Upper lobe of left lung (tissue), 6 donors: Measurements from ENCODE around the gene PRKCE. TPM values are rescaled to one million over a fixed set of nuclear protein-coding genes. Genes with fewer than 3 reads are reported as not detected.
A peak's percentile ranks its signal among the peaks of the same experiment; 100 is the strongest.

Source experiments
- ATAC-seq, 2 donors: fragments of 200-7000 bp; cut with Tn5 transposase; one replicate each; pipeline ENCODE4 v1.9.1; 2022; ENCODE audit warnings: mild to moderate bottlenecking in 2 of 2, moderate library complexity in 2 of 2; ENCODE audit not compliant: low FRiP score in 2 of 2
- DNase-seq, 2 donors: peaks; one replicate each; pipeline ENCODE4 v3.0.0-alpha.2; 2019 to 2020
- H3K27ac ChIP-seq, 4 donors: fragments of 200-600 bp; sonication (generic); one replicate each; pipeline ENCODE4 v1.5.1; 2016 to 2019
- H3K27me3 ChIP-seq, 4 donors: fragments of 200-600 bp; sonication (generic); one replicate each; pipeline ENCODE4 v1.5.1; 2017 to 2019
- H3K36me3 ChIP-seq, 4 donors: fragments of 200-600 bp; sonication (generic); one replicate each; pipeline ENCODE4 v1.5.1; 2016 to 2019
- H3K4me1 ChIP-seq, 4 donors: fragments of 200-600 bp; sonication (generic); one replicate each; pipeline ENCODE4 v1.5.1; 2018 to 2019
- H3K4me3 ChIP-seq, 4 donors: fragments of 200-600 bp; sonication (generic); one replicate each; pipeline ENCODE4 v1.5.1; 2017 to 2019; ENCODE audit warnings: mild to moderate bottlenecking in 2 of 4, moderate library complexity in 1 of 4
- H3K9me3 ChIP-seq, 4 donors: fragments of 200-600 bp; sonication (generic); one replicate each; pipeline ENCODE4 v1.5.1; 2018 to 2019
- EP300 ChIP-seq, 4 donors: sonication (generic); formaldehyde crosslinking; IDR thresholded peaks; one replicate each; pipeline ENCODE4 v1.5.1; 2017; ENCODE audit warnings: antibody characterized with exemption in 4 of 4, control low read depth in 2 of 4
- POLR2A ChIP-seq, 4 donors: fragments of 450-650 bp; IDR thresholded peaks; one replicate each; pipeline ENCODE4 v1.5.1; 2016 to 2017; ENCODE audit warnings: antibody characterized with exemption in 4 of 4, mild to moderate bottlenecking in 2 of 4
- POLR2AphosphoS5 ChIP-seq, 2 donors: sonication (generic); formaldehyde crosslinking; IDR thresholded peaks; one replicate each; pipeline ENCODE4 v1.5.1; 2017; ENCODE audit warnings: antibody characterized with exemption in 2 of 2
- WGBS, 2 donors: methylation state at CpG; one replicate each; pipeline ENCODE4 v1.1.5; 2017 to 2018; 5-methylcytosine and 5-hydroxymethylcytosine counted together
- total RNA-seq, 6 donors: library from RNA; depleted of rRNA in 4 of 6; stranded (reverse); fragments of >200 nt in 4 of 6; gene quantifications; one replicate each; pipeline versions ENCODE4 v1.1.0 to v1.2.1, GENCODE V29; 2016 to 2021
- TF ChIP-seq, protein P1 (sequence below), 6 experiments: fragments of 450-650 bp in 4 of 6; fragments of 200-600 bp in 2 of 6; sonication (generic) in 2 of 6; IDR thresholded peaks; one replicate each; pipeline ENCODE4 v1.5.1; 2016 to 2019; ENCODE audit warnings: antibody characterized with exemption in 6 of 6
- donor health status: DM: no; HTN: no; CAD: no; lungs with moderate emphysema.
- donor health status: DM: no; HTN: yes; CAD: no; lungs with severe emphysema.

PRKCE gene
- total RNA-seq, 6 donors from 2014 or later, result 54.9 to 124 (median 75.6) TPM

DNA sequence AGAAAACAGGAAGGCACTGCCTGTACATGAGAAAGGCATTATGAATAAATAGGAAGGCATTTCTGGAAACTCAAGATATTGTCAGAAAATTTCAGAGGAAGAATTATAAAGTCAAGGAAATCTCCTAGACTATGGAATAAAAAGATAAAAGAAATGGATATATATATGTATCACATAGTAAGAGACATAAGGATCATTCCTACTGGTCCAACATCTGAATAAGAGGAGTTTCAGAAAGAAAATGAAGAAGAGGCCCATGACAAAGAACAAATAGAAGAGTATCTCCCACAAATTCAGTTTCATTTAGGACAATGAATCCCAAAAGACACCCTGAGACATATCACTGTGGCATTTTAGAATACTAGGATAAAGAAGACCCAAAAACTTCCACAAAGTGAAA is 178.8 kb downstream of the PRKCE start:
- Histone ChIP-seq H3K27me3 (no peaks in the 10 kb centered on the region), H3K4me1 (peaks cover 3 to 22% (median 12%) of the 10 kb centered on the region in 4 donors), H3K36me3 (no peaks in the 10 kb centered on the region), H3K9me3 (peaks cover 5 to 12% (median 7%) of the 10 kb centered on the region in 4 donors), H3K27ac (no peak overlapping the region), H3K4me3 (no peak overlapping the region)
- TF ChIP-seq POLR2A (IDR thresholded peaks at IDR 0.05) (no peak), POLR2AphosphoS5 (IDR thresholded peaks at IDR 0.05) (no peak), EP300 (IDR thresholded peaks at IDR 0.05) (no peak)
- TF ChIP-seq, protein P1, sequence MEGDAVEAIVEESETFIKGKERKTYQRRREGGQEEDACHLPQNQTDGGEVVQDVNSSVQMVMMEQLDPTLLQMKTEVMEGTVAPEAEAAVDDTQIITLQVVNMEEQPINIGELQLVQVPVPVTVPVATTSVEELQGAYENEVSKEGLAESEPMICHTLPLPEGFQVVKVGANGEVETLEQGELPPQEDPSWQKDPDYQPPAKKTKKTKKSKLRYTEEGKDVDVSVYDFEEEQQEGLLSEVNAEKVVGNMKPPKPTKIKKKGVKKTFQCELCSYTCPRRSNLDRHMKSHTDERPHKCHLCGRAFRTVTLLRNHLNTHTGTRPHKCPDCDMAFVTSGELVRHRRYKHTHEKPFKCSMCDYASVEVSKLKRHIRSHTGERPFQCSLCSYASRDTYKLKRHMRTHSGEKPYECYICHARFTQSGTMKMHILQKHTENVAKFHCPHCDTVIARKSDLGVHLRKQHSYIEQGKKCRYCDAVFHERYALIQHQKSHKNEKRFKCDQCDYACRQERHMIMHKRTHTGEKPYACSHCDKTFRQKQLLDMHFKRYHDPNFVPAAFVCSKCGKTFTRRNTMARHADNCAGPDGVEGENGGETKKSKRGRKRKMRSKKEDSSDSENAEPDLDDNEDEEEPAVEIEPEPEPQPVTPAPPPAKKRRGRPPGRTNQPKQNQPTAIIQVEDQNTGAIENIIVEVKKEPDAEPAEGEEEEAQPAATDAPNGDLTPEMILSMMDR (IDR thresholded peaks at IDR 0.05), result no peak
- DNase-seq (no peak), ATAC-seq (no peak)

DNA sequence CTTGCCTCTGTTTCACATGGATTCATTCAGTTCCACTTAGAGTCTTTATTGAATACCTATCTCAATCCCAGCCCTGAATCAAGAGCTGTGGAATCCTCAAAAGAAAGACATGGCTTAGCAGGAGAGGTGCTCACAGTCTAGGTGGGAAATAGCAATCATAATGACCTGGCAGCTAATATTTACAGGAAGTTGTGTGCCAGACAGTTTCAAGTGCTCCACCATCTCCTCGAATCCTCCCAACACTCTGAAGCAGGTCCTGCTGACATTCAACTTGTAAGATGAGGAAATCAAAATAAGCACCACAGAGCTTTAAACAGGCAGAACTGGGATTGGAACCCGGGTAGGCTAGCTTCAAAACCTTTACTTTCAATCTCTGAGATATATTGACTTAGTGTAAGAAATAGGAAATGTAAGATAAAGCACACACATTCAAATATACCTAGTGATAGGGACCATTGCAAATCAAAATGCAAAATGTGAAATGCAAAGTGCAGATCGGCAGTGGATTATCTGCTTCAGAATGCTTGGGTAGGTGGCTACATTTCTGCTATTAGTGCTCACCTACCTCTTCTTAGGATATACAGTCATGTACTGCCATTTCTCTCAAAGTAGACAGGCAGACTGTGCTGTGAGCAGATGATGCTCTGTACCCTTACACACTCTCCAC is 182.0 kb downstream of the PRKCE start:
- H3K27me3 ChIP-seq, result no peaks in the 10 kb centered on the region
- peaks cover 5 to 16% (median 10%) of the 10 kb centered on the region in 4 donors for H3K4me1 ChIP-seq
- no peak for TF ChIP-seq EP300 (IDR thresholded peaks at IDR 0.05)
- no peak for TF ChIP-seq POLR2AphosphoS5 (IDR thresholded peaks at IDR 0.05)
- TF ChIP-seq, protein P1 (IDR thresholded peaks at IDR 0.05), result no peak
- no peak for TF ChIP-seq POLR2A (IDR thresholded peaks at IDR 0.05)
- H3K36me3 ChIP-seq, result no peaks in the 10 kb centered on the region
- peaks cover 5 to 12% (median 7%) of the 10 kb centered on the region in 4 donors for H3K9me3 ChIP-seq
- H3K27ac ChIP-seq, result no peak overlapping the region
- ATAC-seq, result no peak
- H3K4me3 ChIP-seq, result no peak overlapping the region
- DNase-seq, result no peak
- 55 to 59% methylated on average over 3 of the region's 3 CpGs for WGBS, 2 donors

DNA sequence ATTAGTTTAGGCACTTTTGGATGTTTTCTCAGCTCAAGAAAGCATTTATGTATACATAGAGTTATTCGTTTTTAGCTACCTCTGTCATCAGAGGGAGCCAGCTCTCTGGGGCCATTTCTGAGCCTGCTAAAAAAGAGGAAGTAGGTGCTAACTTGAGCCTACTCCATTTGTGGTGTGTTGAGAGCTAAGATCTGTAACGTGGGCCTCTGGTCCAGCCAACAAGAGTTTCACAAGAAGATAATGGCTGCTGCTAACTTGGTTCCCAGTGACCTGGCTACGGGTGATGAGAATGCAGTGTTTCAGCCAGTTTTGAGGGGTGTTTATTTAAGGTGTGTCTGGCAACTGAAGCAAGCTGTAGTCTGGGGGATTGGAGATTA is 182.5 kb downstream of the PRKCE start:
- no peaks in the 10 kb centered on the region for H3K36me3 ChIP-seq
- H3K4me1 ChIP-seq, result peaks cover 5 to 16% (median 10%) of the 10 kb centered on the region in 4 donors
- 29 to 56% methylated on average over 3 of the region's 3 CpGs for WGBS, 2 donors
- H3K4me3 ChIP-seq, result no peak overlapping the region
- no peak overlapping the region for H3K27ac ChIP-seq
- TF ChIP-seq POLR2A (IDR thresholded peaks at IDR 0.05) (no peak), POLR2AphosphoS5 (IDR thresholded peaks at IDR 0.05) (no peak), EP300 (IDR thresholded peaks at IDR 0.05) (no peak)
- TF ChIP-seq, protein P1 (IDR thresholded peaks at IDR 0.05), result no peak
- ATAC-seq (peak in 1 of 2 donors; percentile 55), DNase-seq (no peak)
- H3K9me3 ChIP-seq, result peaks cover 5 to 12% (median 7%) of the 10 kb centered on the region in 4 donors
- no peaks in the 10 kb centered on the region for H3K27me3 ChIP-seq

DNA sequence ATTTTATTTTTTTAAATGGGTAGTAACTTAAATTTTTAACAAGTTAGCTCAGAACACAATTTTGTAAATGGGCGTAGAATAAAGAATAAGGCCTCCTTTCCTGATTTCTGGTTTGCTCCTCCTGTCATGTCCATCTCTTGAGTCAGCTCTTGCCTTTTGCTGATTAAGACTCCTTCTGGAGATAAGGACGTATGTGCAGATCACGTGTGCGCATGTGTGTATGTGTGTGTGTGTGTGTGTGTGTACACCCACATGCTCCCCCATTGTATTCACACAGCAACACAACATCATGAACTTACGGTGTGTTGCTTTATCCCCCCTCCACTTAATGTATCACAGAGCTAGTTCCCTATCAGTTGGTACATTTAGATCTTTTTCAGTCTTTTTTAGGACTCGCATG is 182.9 kb downstream of the PRKCE start:
- Histone ChIP-seq H3K27me3 (no peaks in the 10 kb centered on the region), H3K27ac (no peak overlapping the region), H3K36me3 (no peaks in the 10 kb centered on the region), H3K4me1 (peaks cover 9 to 16% (median 10%) of the 10 kb centered on the region in 4 donors), H3K4me3 (no peak overlapping the region), H3K9me3 (peaks cover 5 to 12% (median 7%) of the 10 kb centered on the region in 4 donors)
- no peak for TF ChIP-seq EP300 (IDR thresholded peaks at IDR 0.05)
- TF ChIP-seq POLR2AphosphoS5 (IDR thresholded peaks at IDR 0.05), result no peak
- no peak for TF ChIP-seq POLR2A (IDR thresholded peaks at IDR 0.05)
- TF ChIP-seq, protein P1 (IDR thresholded peaks at IDR 0.05), result no peak
- 92 to 94% methylated on average over 6 of the region's 6 CpGs for WGBS, 2 donors
- DNase-seq (no peak), ATAC-seq (no peak)

DNA sequence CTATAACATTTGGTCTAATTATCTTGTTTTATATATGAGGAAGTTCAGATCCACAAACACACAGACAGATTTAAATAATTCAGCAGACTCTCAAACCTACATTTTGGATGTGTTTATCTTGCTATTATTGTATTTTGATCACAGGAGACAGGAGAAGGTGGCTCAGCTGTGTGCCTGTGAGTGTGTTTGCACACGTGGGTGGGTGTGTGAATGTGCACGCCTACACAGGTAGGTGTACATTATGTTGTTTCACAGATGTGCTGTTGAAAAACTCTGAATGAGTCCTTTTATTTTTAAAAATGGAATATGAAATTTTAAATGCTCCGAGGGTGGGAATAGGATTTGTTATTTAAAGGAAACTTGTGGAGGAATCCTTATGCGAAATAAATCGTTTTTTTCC is 183.4 kb downstream of the PRKCE start:
- WGBS, 2 donors, result 90 to 92% methylated on average over 5 of the region's 5 CpGs
- Histone ChIP-seq H3K4me3 (no peak overlapping the region), H3K27me3 (no peaks in the 10 kb centered on the region), H3K27ac (no peak overlapping the region), H3K4me1 (peaks cover 12 to 20% (median 15%) of the 10 kb centered on the region in 4 donors), H3K9me3 (peaks cover 5 to 12% (median 7%) of the 10 kb centered on the region in 4 donors), H3K36me3 (no peaks in the 10 kb centered on the region)
- no peak for DNase-seq
- TF ChIP-seq POLR2A (IDR thresholded peaks at IDR 0.05) (no peak), POLR2AphosphoS5 (IDR thresholded peaks at IDR 0.05) (no peak), EP300 (IDR thresholded peaks at IDR 0.05) (no peak)
- TF ChIP-seq, protein P1 (IDR thresholded peaks at IDR 0.05), result no peak
- no peak for ATAC-seq
